ENCODE data around the gene ADGRL3.

- TF ChIP-seq, protein P1, sequence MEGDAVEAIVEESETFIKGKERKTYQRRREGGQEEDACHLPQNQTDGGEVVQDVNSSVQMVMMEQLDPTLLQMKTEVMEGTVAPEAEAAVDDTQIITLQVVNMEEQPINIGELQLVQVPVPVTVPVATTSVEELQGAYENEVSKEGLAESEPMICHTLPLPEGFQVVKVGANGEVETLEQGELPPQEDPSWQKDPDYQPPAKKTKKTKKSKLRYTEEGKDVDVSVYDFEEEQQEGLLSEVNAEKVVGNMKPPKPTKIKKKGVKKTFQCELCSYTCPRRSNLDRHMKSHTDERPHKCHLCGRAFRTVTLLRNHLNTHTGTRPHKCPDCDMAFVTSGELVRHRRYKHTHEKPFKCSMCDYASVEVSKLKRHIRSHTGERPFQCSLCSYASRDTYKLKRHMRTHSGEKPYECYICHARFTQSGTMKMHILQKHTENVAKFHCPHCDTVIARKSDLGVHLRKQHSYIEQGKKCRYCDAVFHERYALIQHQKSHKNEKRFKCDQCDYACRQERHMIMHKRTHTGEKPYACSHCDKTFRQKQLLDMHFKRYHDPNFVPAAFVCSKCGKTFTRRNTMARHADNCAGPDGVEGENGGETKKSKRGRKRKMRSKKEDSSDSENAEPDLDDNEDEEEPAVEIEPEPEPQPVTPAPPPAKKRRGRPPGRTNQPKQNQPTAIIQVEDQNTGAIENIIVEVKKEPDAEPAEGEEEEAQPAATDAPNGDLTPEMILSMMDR (IDR thresholded peaks at IDR 0.05), result no peak
- TF ChIP-seq EZH2 (IDR thresholded peaks at IDR 0.05; ENCODE audit: borderline replicate concordance, insufficient read depth, low read depth, low read length, poor library complexity, severe bottlenecking), result no peak
These were observed 605.9 kb downstream of the ADGRL3 start for GRCh38 chr4:61805979-61806378.

Measured in B cell (primary cell).